Stimulated activated naive CD4-positive, alpha-beta T cell (primary cell): ENCODE data around the gene BICRA.
"Not testable (repeated sequence)": the region's sequence is repeated elsewhere in the genome, so short reads cannot be mapped to it uniquely, and the experiment has no call there.

Experiments
- DNase-seq, 6 experiments: peaks; one replicate each; lab custom pipeline; 2025; lab: John Stamatoyannopoulos, UW

BICRA gene

GRCh38 chr19:47663911-47664771, 55.2 kb downstream of the BICRA start:
- no peak for DNase-seq

- DNase-seq = not testable (repeated sequence)
Observed at GRCh38 chr19:47668556-47668955, 59.6 kb downstream of the BICRA start.

GRCh38 chr19:47670736-47671135, 61.8 kb downstream of the BICRA start:
- DNase-seq = no peak

- no peak for DNase-seq
Observed at GRCh38 chr19:47671499-47671898, 62.6 kb downstream of the BICRA start.

GRCh38 chr19:47673426-47673825, 64.5 kb downstream of the BICRA start:
- DNase-seq = no peak

- DNase-seq = no peak
Observed at GRCh38 chr19:47674548-47674947, 65.6 kb downstream of the BICRA start.

- no peak for DNase-seq
Observed at GRCh38 chr19:47675271-47675670, 66.3 kb downstream of the BICRA start.

- DNase-seq = no peak
Observed at GRCh38 chr19:47675859-47676258, 66.9 kb downstream of the BICRA start.

GRCh38 chr19:47676811-47677210, 67.9 kb downstream of the BICRA start:
- no peak for DNase-seq

GRCh38 chr19:47679251-47679900, 70.4 kb downstream of the BICRA start:
- DNase-seq = no peak

GRCh38 chr19:47679922-47680857, 71.3 kb downstream of the BICRA start:
- DNase-seq = no peak

- DNase-seq = no peak
Observed at GRCh38 chr19:47680858-47681332, 72.0 kb downstream of the BICRA start.

GRCh38 chr19:47681388-47681787, 72.5 kb downstream of the BICRA start:
- DNase-seq = no peak

- no peak for DNase-seq
Observed at GRCh38 chr19:47681936-47682335, 73.0 kb downstream of the BICRA start.

GRCh38 chr19:47682939-47683338, 74.0 kb downstream of the BICRA start:
- no peak for DNase-seq

- no peak for DNase-seq
Observed at GRCh38 chr19:47686679-47687450, 77.9 kb downstream of the BICRA start.

GRCh38 chr19:47687906-47688305, 79.0 kb downstream of the BICRA start:
- no peak for DNase-seq

GRCh38 chr19:47691090-47691489, 82.2 kb downstream of the BICRA start:
- DNase-seq = no peak

GRCh38 chr19:47691782-47692181, 82.8 kb downstream of the BICRA start:
- DNase-seq = no peak

GRCh38 chr19:47693489-47693888, 84.6 kb downstream of the BICRA start:
- no peak for DNase-seq

GRCh38 chr19:47693903-47694302, 85.0 kb downstream of the BICRA start:
- no peak for DNase-seq
